KMS-11 (cell line): Measurements from ENCODE around the gene EIPR1.

Source experiments
- H2AFZ ChIP-seq: fragments of 200-600 bp; sonication (generic); 2 replicates; pipeline ENCODE4 v1.6.1; 2016; ENCODE audit warnings: antibody characterized with exemption, mixed run types, low read depth
- H3K27ac ChIP-seq: fragments of 200-600 bp; sonication (generic); 2 replicates; pipeline ENCODE4 v1.6.1; 2016; ENCODE audit warnings: mild to moderate bottlenecking, mixed run types
- H3K27me3 ChIP-seq: fragments of 200-600 bp; sonication (generic); 2 replicates; pipeline ENCODE4 v1.6.1; 2017; ENCODE audit warnings: mild to moderate bottlenecking, low read depth, mixed run types, moderate library complexity; ENCODE audit not compliant: insufficient read depth
- H3K36me3 ChIP-seq: fragments of 200-600 bp; sonication (generic); 2 replicates; pipeline ENCODE4 v1.6.1; 2017; ENCODE audit warnings: mild to moderate bottlenecking, mixed run types; ENCODE audit not compliant: insufficient read depth
- H3K4me1 ChIP-seq: fragments of 200-600 bp; sonication (generic); 2 replicates; pipeline ENCODE4 v1.6.1; 2016; ENCODE audit warnings: mild to moderate bottlenecking, low read depth, mixed run types; ENCODE audit not compliant: poor library complexity, severe bottlenecking
- H3K4me2 ChIP-seq: fragments of 200-600 bp; sonication (generic); 2 replicates; pipeline ENCODE4 v1.7.0; 2016; ENCODE audit warnings: mild to moderate bottlenecking, mixed run types
- H3K4me3 ChIP-seq: fragments of 200-600 bp; sonication (generic); IDR thresholded peaks from 2 replicates; pipeline ENCODE4 v1.6.1; 2017; ENCODE audit warnings: low read depth, low read length, mixed read lengths; ENCODE audit not compliant: insufficient read depth
- H3K79me2 ChIP-seq: fragments of 200-600 bp; sonication (generic); 2 replicates; pipeline ENCODE4 v1.6.1; 2016; ENCODE audit warnings: low read depth, mixed run types; ENCODE audit not compliant: insufficient read depth
- H3K9ac ChIP-seq: fragments of 200-600 bp; sonication (generic); 2 replicates; pipeline ENCODE4 v1.6.1; 2016; ENCODE audit warnings: mild to moderate bottlenecking, mixed run types
- H4K20me1 ChIP-seq: fragments of 200-600 bp; sonication (generic); 2 replicates; pipeline ENCODE4 v1.6.1; 2016; ENCODE audit warnings: mild to moderate bottlenecking, mixed run types; ENCODE audit not compliant: insufficient read depth
- TF ChIP-seq, protein P1 (sequence below): fragments of 200-600 bp; sonication (generic); conservative IDR thresholded peaks from 2 replicates; pipeline ENCODE4 v1.6.1; 2017; ENCODE audit warnings: low read depth, mild to moderate bottlenecking, antibody characterized with exemption, low read length, moderate library complexity, mixed read lengths

The EIPR1 gene

DNA sequence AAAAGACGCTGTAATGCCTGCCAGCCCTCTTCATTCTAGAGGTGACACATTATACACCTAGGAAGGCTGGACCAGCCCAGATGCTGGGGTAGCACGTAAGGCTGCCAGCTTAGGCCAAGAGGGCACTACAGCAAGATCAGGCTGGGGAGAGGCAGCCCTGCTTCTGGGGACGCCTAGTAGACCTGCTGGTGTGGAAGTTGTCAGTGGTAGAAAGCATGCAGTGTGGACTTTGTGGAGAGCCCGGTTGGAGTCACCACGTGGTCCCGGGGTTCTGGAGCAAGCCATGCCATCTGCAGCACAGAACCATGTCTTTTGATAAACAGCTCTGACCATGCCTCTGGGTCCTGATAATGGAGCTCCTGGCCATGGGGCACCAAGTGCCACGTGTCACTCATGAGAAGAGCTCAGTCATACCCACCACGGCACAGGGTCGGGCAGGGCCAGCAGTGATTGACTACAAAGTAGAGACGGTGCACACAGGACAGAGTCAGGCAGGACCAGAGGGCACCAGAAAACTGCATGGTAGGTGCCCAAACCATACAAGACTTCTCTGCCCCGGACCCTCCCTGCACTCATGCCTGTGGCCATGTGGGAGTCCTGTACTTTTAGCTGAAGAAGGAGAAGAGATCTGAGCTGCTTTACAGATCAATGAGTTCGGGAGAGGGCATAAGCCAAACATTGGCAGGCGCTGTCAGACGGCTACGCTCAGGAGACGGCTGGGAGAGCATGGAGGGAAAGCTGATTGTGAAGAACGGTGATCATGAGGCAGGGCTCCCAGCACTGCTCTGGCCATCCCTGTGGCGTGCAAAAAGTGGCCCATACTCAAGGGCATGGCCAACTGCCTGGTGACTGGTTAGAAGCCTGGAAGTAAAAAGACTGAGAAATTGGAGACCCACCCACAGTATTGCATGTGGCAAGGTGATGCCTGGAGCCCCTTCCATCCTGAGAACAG lies 114.9 kb downstream of the EIPR1 start:
- Histone ChIP-seq H3K4me1 (no peaks in the 10 kb centered on the region), H3K9ac (no peak overlapping the region), H3K4me2 (no peak overlapping the region), H4K20me1 (no peaks in the 10 kb centered on the region), H3K27me3 (no peaks in the 10 kb centered on the region), H3K79me2 (no peaks in the 10 kb centered on the region), H3K36me3 (no peaks in the 10 kb centered on the region), H3K4me3 (no peak overlapping the region), H3K27ac (no peak overlapping the region), H2AFZ (no peak overlapping the region)
- TF ChIP-seq, protein P1, sequence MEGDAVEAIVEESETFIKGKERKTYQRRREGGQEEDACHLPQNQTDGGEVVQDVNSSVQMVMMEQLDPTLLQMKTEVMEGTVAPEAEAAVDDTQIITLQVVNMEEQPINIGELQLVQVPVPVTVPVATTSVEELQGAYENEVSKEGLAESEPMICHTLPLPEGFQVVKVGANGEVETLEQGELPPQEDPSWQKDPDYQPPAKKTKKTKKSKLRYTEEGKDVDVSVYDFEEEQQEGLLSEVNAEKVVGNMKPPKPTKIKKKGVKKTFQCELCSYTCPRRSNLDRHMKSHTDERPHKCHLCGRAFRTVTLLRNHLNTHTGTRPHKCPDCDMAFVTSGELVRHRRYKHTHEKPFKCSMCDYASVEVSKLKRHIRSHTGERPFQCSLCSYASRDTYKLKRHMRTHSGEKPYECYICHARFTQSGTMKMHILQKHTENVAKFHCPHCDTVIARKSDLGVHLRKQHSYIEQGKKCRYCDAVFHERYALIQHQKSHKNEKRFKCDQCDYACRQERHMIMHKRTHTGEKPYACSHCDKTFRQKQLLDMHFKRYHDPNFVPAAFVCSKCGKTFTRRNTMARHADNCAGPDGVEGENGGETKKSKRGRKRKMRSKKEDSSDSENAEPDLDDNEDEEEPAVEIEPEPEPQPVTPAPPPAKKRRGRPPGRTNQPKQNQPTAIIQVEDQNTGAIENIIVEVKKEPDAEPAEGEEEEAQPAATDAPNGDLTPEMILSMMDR, result no peak

DNA sequence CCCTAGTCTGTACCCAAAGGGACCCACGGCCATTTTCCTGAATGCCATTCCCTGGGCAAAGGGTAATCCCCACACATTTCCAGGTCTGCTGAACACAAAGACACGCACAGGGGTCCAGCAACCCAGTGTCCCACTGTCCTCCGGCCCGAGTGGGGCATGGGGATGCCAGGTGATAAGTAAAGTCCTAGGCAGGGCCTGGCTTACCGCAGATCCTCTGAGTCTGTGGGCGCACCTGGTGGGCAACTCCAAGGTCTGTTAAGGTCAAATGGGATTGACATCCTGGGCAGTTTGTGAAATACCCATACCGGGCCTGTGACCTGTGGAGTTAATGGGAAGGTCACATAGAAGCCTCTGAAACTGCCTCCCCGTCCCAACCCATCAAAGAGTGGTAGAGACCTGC lies 116.1 kb downstream of the EIPR1 start:
- Histone ChIP-seq H3K27me3 (no peaks in the 10 kb centered on the region), H4K20me1 (no peaks in the 10 kb centered on the region), H3K4me3 (no peak overlapping the region), H3K9ac (no peak overlapping the region), H2AFZ (no peak overlapping the region), H3K4me2 (no peak overlapping the region), H3K36me3 (no peaks in the 10 kb centered on the region), H3K27ac (no peak overlapping the region), H3K79me2 (no peaks in the 10 kb centered on the region), H3K4me1 (no peaks in the 10 kb centered on the region)
- TF ChIP-seq, protein P1, result no peak

GRCh38 chr2:3260959-3261358 lies 116.7 kb downstream of the EIPR1 start:
- H3K36me3 ChIP-seq, result no peaks in the 10 kb centered on the region
- H3K27ac ChIP-seq, result no peak overlapping the region
- no peaks in the 10 kb centered on the region for H3K27me3 ChIP-seq
- H3K4me2 ChIP-seq, result no peak overlapping the region
- no peaks in the 10 kb centered on the region for H3K4me1 ChIP-seq
- no peak overlapping the region for H2AFZ ChIP-seq
- no peak overlapping the region for H3K9ac ChIP-seq
- TF ChIP-seq, protein P1, result no peak
- no peak overlapping the region for H3K4me3 ChIP-seq
- no peaks in the 10 kb centered on the region for H4K20me1 ChIP-seq
- H3K79me2 ChIP-seq, result no peaks in the 10 kb centered on the region

- Histone ChIP-seq H4K20me1 (no peaks in the 10 kb centered on the region), H3K9ac (no peak overlapping the region), H2AFZ (no peak overlapping the region), H3K4me3 (no peak overlapping the region), H3K27me3 (no peaks in the 10 kb centered on the region), H3K36me3 (no peaks in the 10 kb centered on the region), H3K4me1 (no peaks in the 10 kb centered on the region), H3K27ac (no peak overlapping the region), H3K4me2 (no peak overlapping the region), H3K79me2 (no peaks in the 10 kb centered on the region)
- TF ChIP-seq, protein P1, result no peak
Observed at GRCh38 chr2:3257826-3258225, 119.8 kb downstream of the EIPR1 start.
